NT2/D1 (cell line): ENCODE measurements around the gene CD46.

ENCODE experiments used
- YY1 ChIP-seq: IDR thresholded peaks from 2 replicates; pipeline ENCODE4 v1.6.1; 2011; ENCODE audit not compliant: insufficient read length, insufficient read depth
- ZNF274 ChIP-seq: IDR thresholded peaks from 2 replicates; pipeline ENCODE4 v1.6.1; 2011; ENCODE audit warnings: mild to moderate bottlenecking, low read depth, low read length

DNA sequence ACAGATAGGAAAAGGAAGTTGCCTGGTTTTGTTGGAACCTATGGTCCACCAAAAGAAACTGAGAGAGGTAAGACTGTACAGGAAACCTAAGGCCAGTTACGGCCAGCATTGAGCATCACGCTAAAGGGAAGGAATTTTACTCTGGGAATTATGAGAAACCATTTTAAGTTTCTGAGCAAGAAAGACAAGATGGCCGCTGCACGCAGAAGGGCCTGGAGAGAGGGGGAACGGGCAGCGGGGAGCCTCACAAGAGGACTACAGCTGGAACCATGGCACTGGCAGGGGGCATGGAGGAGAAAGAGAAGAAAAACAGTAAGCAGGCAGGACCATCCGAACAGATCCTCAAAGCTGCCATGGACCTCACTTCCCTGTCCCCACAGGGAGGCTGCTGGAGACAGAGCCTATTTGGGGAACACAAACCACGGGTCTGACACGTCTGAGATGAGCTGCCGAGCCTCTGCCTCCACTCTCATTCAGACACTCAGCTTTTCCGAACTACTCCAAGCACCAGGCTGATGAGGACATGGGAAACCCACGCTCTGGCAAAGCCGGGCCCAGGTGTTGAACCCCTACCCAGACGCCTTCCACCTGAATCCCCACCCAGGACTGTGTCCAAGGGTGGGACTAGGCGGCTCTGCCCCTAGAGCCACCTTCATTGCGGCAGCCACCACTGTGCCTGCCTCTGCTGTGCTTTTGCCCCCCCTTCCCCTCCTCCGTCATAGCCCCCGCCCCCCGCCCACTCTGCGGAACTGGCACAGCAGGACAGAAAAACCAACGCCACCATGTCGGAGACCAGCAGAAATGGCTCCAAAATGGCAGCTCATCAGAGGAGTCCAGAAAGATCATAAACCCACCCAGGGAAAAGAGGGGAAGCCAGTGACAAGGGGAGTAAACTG, 69.0 kb downstream of the CD46 start:
- TF ChIP-seq YY1 (no peak), ZNF274 (no peak)
